ENCODE results near the gene ACHE.

Gene ACHE

GRCh38 chr7:100891568-100892247 lies 4.0 kb downstream of the ACHE start:
- Histone ChIP-seq H3K27ac (ENCODE audit: low read depth, low read length) (no peak overlapping the region), H3K4me1 (ENCODE audit: control insufficient read depth in 1 of 2, insufficient read depth in 2 of 2, low read length in 2 of 2) (peaks cover 33 to 51% of the 10 kb centered on the region in 2 donors)

GRCh38 chr7:100890653-100891567 lies 4.8 kb downstream of the ACHE start:
- H3K9ac ChIP-seq (ENCODE audit: low read depth in 1 of 2, low read length in 2 of 2) = peak overlapping the region in 1 of 2 donors; percentile 56
- H3K27me3 ChIP-seq (ENCODE audit: control insufficient read depth in 1 of 2, insufficient read depth in 2 of 2, low read length in 2 of 2) = peaks cover under 1 to 4% of the 10 kb centered on the region in 2 donors
- peak overlapping the region; percentile 82 for H3K27ac ChIP-seq (ENCODE audit: low read depth, low read length)

More at GRCh38 chr7:100891568-100892247, 4.0 kb downstream of the ACHE start:
- Histone ChIP-seq H3K36me3 (ENCODE audit: control insufficient read depth in 1 of 2, insufficient read depth in 2 of 2, low read length in 2 of 2) (peaks cover 8 to 16% of the 10 kb centered on the region in 2 donors), H3K9me3 (ENCODE audit: control insufficient read depth in 1 of 2, low read length in 2 of 2) (no peaks in the 10 kb centered on the region), H3K4me3 (ENCODE audit: low read depth in 1 of 2, low read length in 2 of 2) (no peak overlapping the region), H3K27me3 (ENCODE audit: control insufficient read depth in 1 of 2, insufficient read depth in 2 of 2, low read length in 2 of 2) (peaks cover 8 to 11% of the 10 kb centered on the region in 2 donors), H3K9ac (ENCODE audit: low read depth in 1 of 2, low read length in 2 of 2) (peak overlapping the region in 1 of 2 donors; percentile 56)

GRCh38 chr7:100888988-100889750 lies 6.5 kb downstream of the ACHE start, which contains the start of gene UFSP1:
TSS of gene UFSP1 (minus strand) at chr7:100889715. CDS start at chr7:100889271, 444 bp downstream.
- peak within 1 kb of the TSS; percentile 70 to 91 for H3K9ac ChIP-seq (ENCODE audit: low read depth in 1 of 2, low read length in 2 of 2)
- peaks cover 26 to 33% of the 10 kb centered on the region in 2 donors for H3K4me1 ChIP-seq (ENCODE audit: control insufficient read depth in 1 of 2, insufficient read depth in 2 of 2, low read length in 2 of 2)
- no peaks in the 10 kb centered on the region for H3K27me3 ChIP-seq (ENCODE audit: control insufficient read depth in 1 of 2, insufficient read depth in 2 of 2, low read length in 2 of 2)
- H3K4me3 ChIP-seq (ENCODE audit: low read depth in 1 of 2, low read length in 2 of 2) = peak within 1 kb of the TSS; percentile 77 to 83
- H3K36me3 ChIP-seq (ENCODE audit: control insufficient read depth in 1 of 2, insufficient read depth in 2 of 2, low read length in 2 of 2) = peaks cover 28 to 40% of the 10 kb centered on the region in 2 donors
- H3K27ac ChIP-seq (ENCODE audit: low read depth, low read length) = peak within 1 kb of the TSS; percentile 82
- no peaks in the 10 kb centered on the region for H3K9me3 ChIP-seq (ENCODE audit: control insufficient read depth in 1 of 2, low read length in 2 of 2)

More at GRCh38 chr7:100890653-100891567, 4.8 kb downstream of the ACHE start:
- H3K4me1 ChIP-seq (ENCODE audit: control insufficient read depth in 1 of 2, insufficient read depth in 2 of 2, low read length in 2 of 2) = peaks cover 27 to 44% of the 10 kb centered on the region in 2 donors
- H3K9me3 ChIP-seq (ENCODE audit: control insufficient read depth in 1 of 2, low read length in 2 of 2) = no peaks in the 10 kb centered on the region
- H3K4me3 ChIP-seq (ENCODE audit: low read depth in 1 of 2, low read length in 2 of 2) = peak overlapping the region; percentile 63 to 77
- peaks cover 16 to 24% of the 10 kb centered on the region in 2 donors for H3K36me3 ChIP-seq (ENCODE audit: control insufficient read depth in 1 of 2, insufficient read depth in 2 of 2, low read length in 2 of 2)

- Histone ChIP-seq H3K27me3 (ENCODE audit: control insufficient read depth in 1 of 2, insufficient read depth in 2 of 2, low read length in 2 of 2) (no peaks in the 10 kb centered on the region), H3K36me3 (ENCODE audit: control insufficient read depth in 1 of 2, insufficient read depth in 2 of 2, low read length in 2 of 2) (peaks cover 33 to 47% of the 10 kb centered on the region in 2 donors), H3K4me1 (ENCODE audit: control insufficient read depth in 1 of 2, insufficient read depth in 2 of 2, low read length in 2 of 2) (peaks cover 26 to 32% of the 10 kb centered on the region in 2 donors), H3K27ac (ENCODE audit: low read depth, low read length) (no peak overlapping the region), H3K4me3 (ENCODE audit: low read depth in 1 of 2, low read length in 2 of 2) (peak overlapping the region; percentile 70 to 83), H3K9me3 (ENCODE audit: control insufficient read depth in 1 of 2, low read length in 2 of 2) (no peaks in the 10 kb centered on the region), H3K9ac (ENCODE audit: low read depth in 1 of 2, low read length in 2 of 2) (peak overlapping the region; percentile 70 to 91)
These were observed 7.2 kb downstream of the ACHE start for GRCh38 chr7:100888291-100888987.

GRCh38 chr7:100887516-100888290 lies 8.0 kb downstream of the ACHE start:
- Histone ChIP-seq H3K9ac (ENCODE audit: low read depth in 1 of 2, low read length in 2 of 2) (peak overlapping the region in 1 of 2 donors; percentile 91), H3K36me3 (ENCODE audit: control insufficient read depth in 1 of 2, insufficient read depth in 2 of 2, low read length in 2 of 2) (peaks cover 39 to 54% of the 10 kb centered on the region in 2 donors), H3K27ac (ENCODE audit: low read depth, low read length) (peak overlapping the region; percentile 40), H3K27me3 (ENCODE audit: control insufficient read depth in 1 of 2, insufficient read depth in 2 of 2, low read length in 2 of 2) (no peaks in the 10 kb centered on the region), H3K4me1 (ENCODE audit: control insufficient read depth in 1 of 2, insufficient read depth in 2 of 2, low read length in 2 of 2) (peaks cover 26 to 32% of the 10 kb centered on the region in 2 donors), H3K4me3 (ENCODE audit: low read depth in 1 of 2, low read length in 2 of 2) (peak overlapping the region in 1 of 2 donors; percentile 70), H3K9me3 (ENCODE audit: control insufficient read depth in 1 of 2, low read length in 2 of 2) (no peaks in the 10 kb centered on the region)

GRCh38 chr7:100886936-100887515 lies 8.7 kb downstream of the ACHE start:
- Histone ChIP-seq H3K4me1 (ENCODE audit: control insufficient read depth in 1 of 2, insufficient read depth in 2 of 2, low read length in 2 of 2) (peaks cover 26 to 32% of the 10 kb centered on the region in 2 donors), H3K9me3 (ENCODE audit: control insufficient read depth in 1 of 2, low read length in 2 of 2) (no peaks in the 10 kb centered on the region), H3K27me3 (ENCODE audit: control insufficient read depth in 1 of 2, insufficient read depth in 2 of 2, low read length in 2 of 2) (no peaks in the 10 kb centered on the region), H3K9ac (ENCODE audit: low read depth in 1 of 2, low read length in 2 of 2) (peak overlapping the region in 1 of 2 donors; percentile 33), H3K4me3 (ENCODE audit: low read depth in 1 of 2, low read length in 2 of 2) (no peak overlapping the region), H3K36me3 (ENCODE audit: control insufficient read depth in 1 of 2, insufficient read depth in 2 of 2, low read length in 2 of 2) (peaks cover 44 to 61% of the 10 kb centered on the region in 2 donors), H3K27ac (ENCODE audit: low read depth, low read length) (peak overlapping the region; percentile 40)

- Histone ChIP-seq H3K4me1 (ENCODE audit: control insufficient read depth in 1 of 2, insufficient read depth in 2 of 2, low read length in 2 of 2) (peaks cover 26 to 32% of the 10 kb centered on the region in 2 donors), H3K9me3 (ENCODE audit: control insufficient read depth in 1 of 2, low read length in 2 of 2) (no peaks in the 10 kb centered on the region), H3K9ac (ENCODE audit: low read depth in 1 of 2, low read length in 2 of 2) (no peak overlapping the region), H3K4me3 (ENCODE audit: low read depth in 1 of 2, low read length in 2 of 2) (no peak overlapping the region), H3K27ac (ENCODE audit: low read depth, low read length) (no peak overlapping the region), H3K27me3 (ENCODE audit: control insufficient read depth in 1 of 2, insufficient read depth in 2 of 2, low read length in 2 of 2) (no peaks in the 10 kb centered on the region), H3K36me3 (ENCODE audit: control insufficient read depth in 1 of 2, insufficient read depth in 2 of 2, low read length in 2 of 2) (peaks cover 50 to 68% of the 10 kb centered on the region in 2 donors)
These were observed 9.3 kb downstream of the ACHE start for GRCh38 chr7:100886142-100886935.

- Histone ChIP-seq H3K36me3 (ENCODE audit: control insufficient read depth in 1 of 2, insufficient read depth in 2 of 2, low read length in 2 of 2) (peaks cover 52 to 74% of the 10 kb centered on the region in 2 donors), H3K27me3 (ENCODE audit: control insufficient read depth in 1 of 2, insufficient read depth in 2 of 2, low read length in 2 of 2) (no peaks in the 10 kb centered on the region), H3K4me1 (ENCODE audit: control insufficient read depth in 1 of 2, insufficient read depth in 2 of 2, low read length in 2 of 2) (peaks cover 25% of the 10 kb centered on the region in 2 donors), H3K9ac (ENCODE audit: low read depth in 1 of 2, low read length in 2 of 2) (no peak overlapping the region), H3K27ac (ENCODE audit: low read depth, low read length) (no peak overlapping the region), H3K9me3 (ENCODE audit: control insufficient read depth in 1 of 2, low read length in 2 of 2) (no peaks in the 10 kb centered on the region), H3K4me3 (ENCODE audit: low read depth in 1 of 2, low read length in 2 of 2) (no peak overlapping the region)
These were observed 10.1 kb downstream of the ACHE start for GRCh38 chr7:100885440-100886141.

Measured in duodenal mucosa (tissue), 2 donors.